ENCODE results near the gene ZNF678. TPM values are rescaled to one million over a fixed set of nuclear protein-coding genes. Genes with fewer than 3 reads are reported as not detected.
"Not testable (repeated sequence)": the region's sequence is repeated elsewhere in the genome, so short reads cannot be mapped to it uniquely, and the experiment has no call there.

The ZNF678 gene
- total and polyA plus RNA-seq, 9 of the 15 experiments (the other 6 are each of a cell fraction or from before 2014, with no cell fraction given), result 3.0 to 16.8 (median 8.0) TPM

DNA sequence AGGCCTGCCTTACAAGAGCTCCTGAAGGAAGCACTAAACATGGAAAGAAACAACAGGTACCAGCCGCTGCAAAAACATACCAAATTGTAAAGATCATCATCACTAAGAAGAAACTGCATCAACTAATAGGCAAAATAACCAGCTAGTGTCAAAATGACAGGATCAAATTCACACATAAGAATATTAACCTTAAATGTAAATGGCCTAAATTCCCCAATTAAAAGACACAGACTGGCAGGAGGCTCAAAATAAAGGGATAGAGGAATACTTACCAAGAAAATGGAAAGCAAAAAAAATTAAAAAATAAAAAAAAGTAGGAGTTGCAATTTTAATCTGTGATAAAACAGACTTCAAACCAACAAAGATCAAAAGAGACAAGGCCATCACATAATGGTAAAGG is 11.5 kb upstream of the ZNF678 start:
- intact Hi-C loops (cut with micrococcal nuclease); BruUV-seq (replicated peaks); H3K9ac ChIP-seq (ENCODE audit: insufficient read depth in 1 of 2, low read depth in 2 of 2, low read length in 2 of 2); H3K27me3 ChIP-seq (ENCODE audit: control insufficient read depth in 2 of 2, insufficient read depth in 2 of 2, low read length in 2 of 2); POLR2A ChIA-PET; FAIRE-seq; ATAC-seq; H4K20me1 ChIP-seq (replicated peaks; ENCODE audit: control insufficient read depth, insufficient read depth, low read length); H3K4me3 ChIP-seq; H3K79me2 ChIP-seq (ENCODE audit: control insufficient read depth, insufficient read depth, low read length); DNase-seq (ENCODE audit: extremely low read depth in 1 of 4, low spot score in 3 of 4); H2AFZ ChIP-seq (ENCODE audit: low read depth, low read length); H3K4me2 ChIP-seq (ENCODE audit: insufficient read depth, low read length); in situ Hi-C loops (cut with MboI); H3K4me1 ChIP-seq (replicated peaks in 1 of 2; ENCODE audit: control insufficient read depth in 2 of 2, insufficient read depth in 2 of 2, low read length in 2 of 2); H3K9me3 ChIP-seq (replicated peaks; ENCODE audit: control insufficient read depth, insufficient read depth, low read depth, low read length); H3K9me1 ChIP-seq (ENCODE audit: control insufficient read depth, insufficient read depth, low read length); H3K36me3 ChIP-seq (ENCODE audit: control insufficient read depth, insufficient read depth, low read length); CTCF ChIA-PET (ENCODE audit: low intra/inter-chr PET ratio); H3K27ac ChIP-seq (ENCODE audit: extremely low read depth, low read depth, low read length): not testable (repeated sequence)
- peak; percentile 95 for TF ChIP-seq ZNF354B (CRISPR knock-in tag; IDR thresholded peaks at IDR 0.05)
- peak; percentile 99 for TF ChIP-seq ZNF507 (tag; conservative IDR thresholded peaks at IDR 0.05)
- 0% methylated on average over 1 of the region's 1 CpG for WGBS (ENCODE audit: insufficient coverage, low coverage, missing lambda C conversion rate)

GRCh38 chr1:227556288-227556687 is 7.1 kb upstream of the ZNF678 start:
- ATAC-seq, result no peak
- no peak for DNase-seq (ENCODE audit: extremely low read depth in 1 of 4, low spot score in 3 of 4)
- H3K79me2 ChIP-seq (ENCODE audit: control insufficient read depth, insufficient read depth, low read length), result no peaks in the 10 kb centered on the region
- no peak overlapping the region for H2AFZ ChIP-seq (ENCODE audit: low read depth, low read length)
- peaks cover 0 to 5% of the 10 kb centered on the region in 2 experiments; a peak in 1 of 5 replicates for H3K27me3 ChIP-seq (ENCODE audit: control insufficient read depth in 2 of 2, insufficient read depth in 2 of 2, low read length in 2 of 2)
- POLR2A ChIA-PET, result no interaction called here
- 18% methylated on average over 7 of the region's 7 CpGs for WGBS (ENCODE audit: insufficient coverage, low coverage, missing lambda C conversion rate)
- no peak overlapping the region for H3K4me3 ChIP-seq
- H3K4me2 ChIP-seq (ENCODE audit: insufficient read depth, low read length), result no peak overlapping the region
- FAIRE-seq, result no peak
- CTCF ChIA-PET (ENCODE audit: low intra/inter-chr PET ratio), result no interaction called here
- peaks cover 7% of the 10 kb centered on the region for H3K9me3 ChIP-seq (replicated peaks; ENCODE audit: control insufficient read depth, insufficient read depth, low read depth, low read length)
- H3K9ac ChIP-seq (ENCODE audit: insufficient read depth in 1 of 2, low read depth in 2 of 2, low read length in 2 of 2), result no peak overlapping the region
- BruUV-seq (replicated peaks), result no TSS peak
- intact Hi-C loops (cut with micrococcal nuclease), result no loop called here
- H3K4me1 ChIP-seq (replicated peaks in 1 of 2; ENCODE audit: control insufficient read depth in 2 of 2, insufficient read depth in 2 of 2, low read length in 2 of 2), result peaks cover 0 to 16% of the 10 kb centered on the region in 2 experiments; a peak in 2 of 5 replicates
- H3K36me3 ChIP-seq (ENCODE audit: control insufficient read depth, insufficient read depth, low read length), result no peaks in the 10 kb centered on the region
- no peaks in the 10 kb centered on the region for H3K9me1 ChIP-seq (ENCODE audit: control insufficient read depth, insufficient read depth, low read length)
- in situ Hi-C loops (cut with MboI), result no loop called here
- H4K20me1 ChIP-seq (replicated peaks; ENCODE audit: control insufficient read depth, insufficient read depth, low read length), result no peaks in the 10 kb centered on the region
- H3K27ac ChIP-seq (ENCODE audit: extremely low read depth, low read depth, low read length), result no peak overlapping the region
- TF ChIP-seq MAFK (IDR thresholded peaks at IDR 0.05; ENCODE audit: low read length) (no peak), REST (IDR thresholded peaks at IDR 0.05; ENCODE audit: borderline replicate concordance) (no peak), REST (CRISPR knock-in tag; IDR thresholded peaks at IDR 0.05; ENCODE audit: low read depth) (no peak), ZZZ3 (IDR thresholded peaks at IDR 0.05) (no peak), PTBP1 (IDR thresholded peaks at IDR 0.05; ENCODE audit: low read depth, low read length) (no peak), ARNT (IDR thresholded peaks at IDR 0.05) (no peak), CBX5 (IDR thresholded peaks at IDR 0.05; ENCODE audit: borderline replicate concordance, low read depth) (no peak), ZNF584 (CRISPR knock-in tag; IDR thresholded peaks at IDR 0.05; ENCODE audit: low read depth) (no peak), MTA1 (IDR thresholded peaks at IDR 0.05; ENCODE audit: borderline replicate concordance) (no peak)

All from K562 (cell line).